IPS DF 19.7 (cell line): ENCODE measurements around the gene SERAC1.

Source experiments
- DNase-seq: peaks from one replicate; pipeline ENCODE4 v3.0.0-alpha.2; 2013; ENCODE audit warnings: low read depth, low spot score

The SERAC1 gene

DNA sequence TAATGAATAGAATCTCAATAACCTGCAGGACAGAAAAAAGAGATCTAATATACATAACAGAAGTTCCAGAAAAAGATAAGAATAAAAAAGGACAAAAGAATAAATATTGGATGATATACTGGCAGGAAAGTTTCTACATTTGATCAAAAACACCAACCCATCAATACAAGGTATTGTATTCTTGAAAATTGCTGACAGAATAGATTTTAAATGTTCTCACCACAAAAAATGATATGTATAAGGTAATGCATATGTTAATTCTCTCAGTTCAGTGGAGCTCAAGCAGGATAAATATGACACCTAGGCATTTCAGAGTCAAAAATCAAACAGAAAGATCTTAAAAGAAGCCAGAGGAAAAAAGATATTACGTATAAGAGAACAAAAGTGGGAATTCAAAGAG is 43.8 kb downstream of the SERAC1 start:
- DNase-seq = no peak

DNA sequence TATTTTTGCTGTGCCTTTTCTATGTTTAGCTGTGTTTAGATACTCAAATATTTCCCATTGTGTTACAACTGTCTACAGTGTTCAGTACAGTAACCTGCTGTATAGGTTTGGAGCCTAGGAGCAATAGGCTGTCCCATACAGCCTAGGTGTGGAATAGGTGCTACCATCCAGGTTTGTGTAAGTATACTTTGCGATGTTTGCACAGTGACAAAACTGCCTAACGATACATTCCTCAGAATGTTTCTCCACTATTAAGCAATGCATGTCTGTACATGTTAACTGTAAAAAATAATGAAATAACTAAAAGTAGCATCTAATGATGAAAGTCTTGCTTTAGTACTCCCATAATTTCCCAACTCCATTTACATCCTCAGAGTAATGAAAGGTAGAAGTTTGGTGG is 46.0 kb downstream of the SERAC1 start:
- no peak for DNase-seq

- DNase-seq = no peak
Measured at GRCh38 chr6:158121335-158121734, 46.7 kb downstream of the SERAC1 start.

GRCh38 chr6:158118886-158119285 is 49.2 kb downstream of the SERAC1 start:
- no peak for DNase-seq

DNA sequence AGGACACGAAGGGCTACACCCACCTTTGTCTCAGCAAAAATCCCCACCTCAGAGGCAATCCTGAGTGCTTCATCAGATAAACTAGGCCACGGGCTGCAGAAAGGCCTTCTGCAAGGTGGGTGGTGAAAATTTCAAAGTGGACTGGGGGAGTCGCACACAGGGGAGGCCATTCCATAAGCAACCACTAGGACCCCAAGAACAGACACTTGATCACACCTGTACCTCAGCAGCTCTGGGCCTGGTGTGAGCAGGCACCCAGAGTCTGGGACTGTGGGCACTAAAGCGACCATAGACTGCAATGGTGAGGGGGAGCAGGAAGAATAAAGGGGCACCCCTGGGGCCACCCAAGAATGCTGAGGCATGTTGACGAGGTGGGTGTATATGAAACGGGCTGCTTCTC is 52.6 kb downstream of the SERAC1 start:
- DNase-seq = no peak

- DNase-seq = no peak
Measured at GRCh38 chr6:158115102-158115501, 53.0 kb downstream of the SERAC1 start.

DNA sequence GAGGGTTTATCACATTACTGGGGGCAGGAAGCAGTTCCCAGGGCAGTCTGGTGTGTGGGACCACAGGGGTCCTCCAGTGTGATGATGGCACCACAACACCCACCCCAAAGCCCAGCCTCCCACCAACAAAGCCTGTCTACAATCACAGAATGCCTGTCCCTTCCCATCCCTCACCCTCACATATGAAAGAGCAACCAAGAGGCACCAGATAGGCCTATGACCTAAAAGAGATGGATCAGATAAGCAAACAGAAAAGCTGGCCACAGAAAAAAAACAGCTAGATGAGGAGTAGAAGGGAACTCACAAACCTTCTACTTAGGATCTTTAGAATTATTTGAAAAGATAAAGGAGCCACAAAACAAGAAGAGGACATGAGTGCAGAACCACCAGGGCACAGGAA is 54.3 kb downstream of the SERAC1 start:
- DNase-seq = no peak

DNA sequence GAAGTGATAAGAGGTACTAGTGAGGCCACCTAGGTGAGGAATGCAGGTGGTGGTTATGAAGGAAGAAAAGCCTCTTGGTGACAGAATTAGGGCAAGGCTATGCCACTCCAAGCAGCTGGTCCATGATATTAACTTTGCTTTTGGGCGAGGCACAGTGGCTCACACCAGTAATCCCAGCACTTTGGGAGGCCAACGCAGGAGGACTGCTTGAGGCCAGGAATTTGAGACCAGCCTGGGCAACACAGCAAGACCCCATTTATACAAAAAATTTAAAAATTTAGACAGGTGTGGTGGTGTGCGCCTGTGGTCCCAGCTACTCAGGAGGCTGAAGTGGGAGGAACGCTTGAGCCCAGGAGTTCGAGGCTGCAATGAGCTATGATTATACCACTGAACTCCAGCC is 56.1 kb downstream of the SERAC1 start:
- DNase-seq = no peak

DNA sequence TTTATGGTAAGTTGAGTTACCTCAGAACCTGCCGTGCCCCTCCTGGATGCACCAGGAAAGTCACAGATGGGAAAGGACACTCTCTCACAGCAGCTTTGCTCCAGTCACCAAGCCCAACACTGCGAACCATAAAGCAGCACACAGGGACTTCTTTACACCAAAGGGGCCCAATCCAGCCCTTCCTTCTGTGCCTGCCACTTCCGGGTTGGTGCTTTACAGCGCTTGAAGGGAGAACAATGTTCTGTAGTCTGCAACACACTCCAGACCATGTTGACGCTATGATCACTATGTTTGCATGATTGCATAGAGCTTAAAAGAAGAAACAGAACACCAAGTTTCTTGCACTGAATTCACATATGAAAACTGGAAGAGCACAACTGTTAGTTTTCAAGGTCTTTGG is 57.1 kb downstream of the SERAC1 start:
- DNase-seq = no peak

GRCh38 chr6:158109748-158110147 is 58.3 kb downstream of the SERAC1 start:
- DNase-seq = no peak

DNA sequence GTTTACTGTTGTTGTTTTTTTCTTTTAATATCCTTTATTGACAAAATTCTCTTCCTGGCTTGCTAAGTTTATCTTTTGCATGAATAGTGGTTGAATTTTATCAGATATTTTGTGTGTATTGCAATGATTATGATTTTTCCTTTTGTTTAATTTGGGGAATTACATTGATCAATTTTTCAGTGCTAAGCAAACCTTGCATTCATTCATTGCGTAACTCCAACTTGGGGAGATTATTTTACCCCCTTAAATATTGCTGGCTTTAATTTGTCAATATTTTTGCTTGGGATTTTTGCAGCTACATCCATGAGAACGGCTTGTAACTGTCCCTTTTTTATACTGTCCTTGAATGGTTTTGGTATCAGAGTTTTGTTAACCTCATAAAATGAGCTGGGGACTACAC is 63.4 kb downstream of the SERAC1 start:
- DNase-seq = no peak

DNA sequence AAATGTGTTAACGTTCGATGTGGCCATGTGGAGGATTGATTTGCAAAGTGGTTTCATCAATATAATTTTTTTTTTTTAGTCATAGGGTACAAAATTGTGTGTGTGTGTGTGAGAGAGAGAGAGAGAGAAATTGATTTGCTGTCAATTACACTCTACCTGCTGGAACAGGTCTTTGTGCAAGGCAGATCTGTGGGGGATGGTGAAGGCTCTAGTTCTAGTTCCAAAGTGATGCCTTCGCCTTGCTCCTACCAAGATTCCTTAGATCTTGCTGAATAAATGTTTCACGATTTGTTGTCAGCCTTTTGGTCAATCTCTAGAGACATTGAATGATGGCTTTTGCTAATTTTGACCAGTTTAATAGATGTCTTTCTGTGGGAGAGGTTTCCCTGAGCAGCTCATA is 64.8 kb downstream of the SERAC1 start:
- DNase-seq = no peak

DNA sequence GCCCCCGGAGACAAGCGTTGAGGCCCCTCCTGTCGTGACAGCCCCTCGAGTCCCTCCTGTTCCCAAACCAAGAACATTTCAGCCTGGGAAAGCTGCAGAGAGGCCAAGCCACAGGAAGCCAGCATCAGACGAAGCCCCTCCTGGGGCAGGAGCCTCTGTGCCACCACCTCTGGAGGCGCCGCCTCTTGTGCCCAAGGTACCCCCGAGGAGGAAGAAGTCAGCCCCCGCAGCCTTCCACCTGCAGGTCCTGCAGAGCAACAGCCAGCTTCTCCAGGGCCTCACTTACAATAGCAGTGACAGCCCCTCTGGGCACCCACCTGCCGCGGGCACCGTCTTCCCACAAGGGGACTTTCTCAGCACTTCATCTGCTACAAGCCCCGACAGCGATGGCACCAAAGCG is 72.4 kb downstream of the SERAC1 start:
- DNase-seq = no peak

- no peak for DNase-seq
Measured at GRCh38 chr6:158095031-158095430, 73.0 kb downstream of the SERAC1 start.

DNA sequence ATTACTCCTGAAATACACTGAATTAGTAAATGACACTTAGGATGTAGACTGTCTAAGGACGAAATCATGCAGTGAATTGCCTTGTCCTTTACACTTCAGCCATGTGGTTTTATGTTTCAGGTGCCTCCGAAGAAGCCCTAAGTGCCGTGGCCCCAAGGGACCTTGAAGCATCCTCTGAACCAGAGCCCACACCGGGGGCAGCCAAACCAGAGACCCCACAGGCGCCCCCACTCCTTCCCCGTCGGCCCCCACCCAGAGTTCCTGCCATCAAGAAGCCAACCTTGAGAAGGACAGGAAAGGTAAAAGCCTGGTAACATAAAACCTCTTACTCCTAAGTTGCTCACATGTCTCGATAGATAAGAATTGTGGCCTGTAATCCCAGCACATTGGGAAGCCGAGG is 75.3 kb downstream of the SERAC1 start:
- no peak for DNase-seq

GRCh38 chr6:158087224-158087867 is 80.7 kb downstream of the SERAC1 start:
- DNase-seq = no peak

DNA sequence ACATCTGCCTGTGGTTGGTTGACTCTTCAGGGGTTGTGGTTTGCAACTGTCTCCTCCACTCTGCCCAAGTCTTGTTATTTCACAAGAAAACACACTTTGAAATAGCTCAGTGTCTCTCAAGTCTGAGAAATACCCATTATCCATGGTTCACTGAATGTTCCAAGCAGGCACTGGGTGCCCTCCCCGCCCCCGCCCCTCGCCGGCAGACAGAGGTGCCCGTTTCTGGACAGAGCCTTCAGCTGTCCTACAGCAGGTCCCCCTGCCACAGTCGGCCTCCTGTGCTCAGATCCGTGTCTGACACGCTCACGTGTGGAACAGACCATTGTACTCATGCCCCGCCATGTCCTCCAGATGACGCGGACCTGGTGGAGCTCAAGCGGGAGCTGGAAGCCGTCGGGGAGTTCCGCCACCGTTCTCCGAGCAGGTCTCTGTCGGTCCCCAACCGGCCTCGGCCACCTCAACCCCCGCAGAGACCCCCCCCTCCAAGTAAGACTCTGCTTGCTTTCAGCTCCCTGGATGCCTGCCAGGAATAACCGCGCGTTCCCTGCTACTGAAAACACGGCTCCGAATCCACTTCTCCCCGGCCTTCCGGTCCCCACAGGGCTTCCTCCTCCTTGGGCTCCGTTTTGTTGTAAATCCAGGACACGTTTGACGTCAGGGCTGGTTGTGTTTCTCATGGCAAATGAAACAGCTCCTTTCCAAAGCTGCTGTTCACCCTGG is 81.4 kb downstream of the SERAC1 start:
- no peak for DNase-seq

DNA sequence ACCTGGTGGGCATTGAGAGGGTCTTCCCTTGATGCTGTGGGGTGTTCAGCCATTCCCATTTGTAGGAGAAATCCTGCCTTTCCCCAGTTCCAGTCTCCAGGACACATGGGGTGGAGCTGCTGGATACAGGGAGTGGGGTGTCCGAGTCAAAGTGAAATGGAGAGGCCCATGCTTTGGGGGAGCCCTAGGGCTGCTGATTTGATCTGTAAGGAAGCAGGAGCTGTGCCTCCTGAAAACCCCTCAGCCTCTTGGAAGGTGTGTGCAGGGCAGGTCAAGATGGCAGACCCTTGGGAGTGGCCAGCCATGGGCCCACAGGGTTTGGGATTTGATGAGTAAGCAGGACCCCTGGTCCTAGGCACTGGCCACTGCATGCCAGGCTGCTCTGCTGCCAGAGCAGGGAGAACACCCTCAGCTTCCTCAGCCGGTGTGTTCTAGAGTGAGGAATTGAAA is 82.0 kb downstream of the SERAC1 start:
- DNase-seq = no peak

DNA sequence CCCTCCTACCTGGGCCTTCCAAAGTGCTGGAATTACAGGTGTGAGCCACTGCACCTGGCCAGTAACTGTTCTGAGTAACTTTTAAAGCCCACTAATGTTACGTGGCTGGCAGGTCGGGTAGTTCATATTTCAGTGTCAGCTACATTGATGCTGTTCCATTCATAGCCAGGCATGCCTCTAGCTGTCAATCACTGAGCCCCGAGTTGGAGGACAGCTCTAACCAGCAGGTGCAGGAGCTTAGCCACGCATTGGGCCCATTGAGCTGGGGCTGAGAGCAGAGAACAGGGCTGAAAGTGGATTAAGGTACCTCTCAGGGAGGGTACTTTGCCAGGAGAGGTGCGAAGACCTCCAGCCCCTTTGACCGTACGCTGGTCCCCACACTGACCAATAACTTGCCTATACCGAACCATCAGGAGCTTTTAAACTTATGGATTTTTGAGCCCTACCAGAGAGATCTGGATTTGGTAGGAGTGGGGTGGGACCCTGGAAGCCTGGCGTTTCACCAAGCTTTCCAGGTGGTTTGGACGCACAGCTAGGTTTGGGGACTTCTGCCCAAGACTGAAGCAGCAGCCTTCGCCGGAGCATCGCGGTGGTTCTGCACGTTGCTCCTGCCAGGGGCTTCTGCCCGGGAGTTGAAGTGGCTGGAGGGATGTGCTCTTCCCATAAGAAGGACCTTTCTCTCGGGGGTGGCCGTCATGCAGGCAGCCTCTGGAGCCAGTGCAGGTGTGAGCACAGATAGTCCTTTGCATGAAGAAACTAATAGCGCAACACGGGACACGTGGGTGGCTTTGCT is 82.6 kb downstream of the SERAC1 start:
- DNase-seq = no peak

GRCh38 chr6:158083455-158084325 is 84.4 kb downstream of the SERAC1 start:
- DNase-seq = no peak

DNA sequence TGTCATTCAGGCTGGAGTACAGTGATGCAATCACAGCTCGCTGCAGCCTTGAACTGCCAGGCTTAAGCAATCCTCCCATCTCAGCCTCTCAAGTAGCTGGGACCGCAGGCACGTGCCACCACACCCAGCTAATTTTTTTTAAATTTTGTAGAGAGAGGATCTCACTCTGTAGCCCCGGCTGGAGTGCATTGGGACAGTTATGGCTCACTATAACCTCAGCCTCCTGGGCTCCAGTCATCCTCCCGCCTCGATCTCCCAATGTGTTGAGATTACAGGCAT is 86.5 kb downstream of the SERAC1 start:
- no peak for DNase-seq
